ENCODE data around the gene IFNAR2.
"Not testable (repeated sequence)": the region's sequence is repeated elsewhere in the genome, so short reads cannot be mapped to it uniquely, and the experiment has no call there.

GRCh38 chr21:33239559-33240127, 9.9 kb downstream of the IFNAR2 start:
- TF ChIP-seq, protein P1, sequence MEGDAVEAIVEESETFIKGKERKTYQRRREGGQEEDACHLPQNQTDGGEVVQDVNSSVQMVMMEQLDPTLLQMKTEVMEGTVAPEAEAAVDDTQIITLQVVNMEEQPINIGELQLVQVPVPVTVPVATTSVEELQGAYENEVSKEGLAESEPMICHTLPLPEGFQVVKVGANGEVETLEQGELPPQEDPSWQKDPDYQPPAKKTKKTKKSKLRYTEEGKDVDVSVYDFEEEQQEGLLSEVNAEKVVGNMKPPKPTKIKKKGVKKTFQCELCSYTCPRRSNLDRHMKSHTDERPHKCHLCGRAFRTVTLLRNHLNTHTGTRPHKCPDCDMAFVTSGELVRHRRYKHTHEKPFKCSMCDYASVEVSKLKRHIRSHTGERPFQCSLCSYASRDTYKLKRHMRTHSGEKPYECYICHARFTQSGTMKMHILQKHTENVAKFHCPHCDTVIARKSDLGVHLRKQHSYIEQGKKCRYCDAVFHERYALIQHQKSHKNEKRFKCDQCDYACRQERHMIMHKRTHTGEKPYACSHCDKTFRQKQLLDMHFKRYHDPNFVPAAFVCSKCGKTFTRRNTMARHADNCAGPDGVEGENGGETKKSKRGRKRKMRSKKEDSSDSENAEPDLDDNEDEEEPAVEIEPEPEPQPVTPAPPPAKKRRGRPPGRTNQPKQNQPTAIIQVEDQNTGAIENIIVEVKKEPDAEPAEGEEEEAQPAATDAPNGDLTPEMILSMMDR (IDR thresholded peaks at IDR 0.05; ENCODE audit: low read length) = not testable (repeated sequence)
- TF ChIP-seq EZH2 (optimal IDR thresholded peaks at IDR 0.05; ENCODE audit: low read depth, low read length); EZH2phosphoT487 (IDR thresholded peaks at IDR 0.05; ENCODE audit: low read length): not testable (repeated sequence)

All from MM.1S (cell line).